ENCODE measurements around the gene PHLDA3.

The PHLDA3 gene

GRCh38 chr1:201436393-201436792, 32.6 kb downstream of the PHLDA3 start:
- no peak for DNase-seq (ENCODE audit: extremely low read depth in 1 of 2, low read depth in 1 of 2)

DNA sequence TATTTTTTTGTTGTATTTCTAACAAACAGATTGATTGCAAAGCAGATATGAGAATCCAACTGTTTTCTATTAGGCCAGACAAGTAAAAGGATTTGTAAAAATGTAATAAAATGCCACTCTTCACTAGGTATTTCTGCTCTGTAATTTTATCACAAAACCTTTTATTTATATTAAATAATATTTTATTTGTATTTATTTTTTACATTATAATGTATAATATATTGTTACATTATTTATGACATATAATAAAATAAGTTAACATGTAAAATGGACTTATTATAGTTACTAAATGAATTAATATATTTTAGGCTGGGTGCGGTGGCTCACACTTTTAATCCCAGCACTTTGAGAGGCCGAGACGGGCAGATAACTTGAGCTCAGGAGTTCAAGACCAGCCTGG, 34.7 kb downstream of the PHLDA3 start:
- DNase-seq (ENCODE audit: extremely low read depth in 1 of 2, low read depth in 1 of 2), result no peak

- no peak for DNase-seq (ENCODE audit: extremely low read depth in 1 of 2, low read depth in 1 of 2)
Measured at GRCh38 chr1:201433609-201434008, 35.4 kb downstream of the PHLDA3 start.

DNA sequence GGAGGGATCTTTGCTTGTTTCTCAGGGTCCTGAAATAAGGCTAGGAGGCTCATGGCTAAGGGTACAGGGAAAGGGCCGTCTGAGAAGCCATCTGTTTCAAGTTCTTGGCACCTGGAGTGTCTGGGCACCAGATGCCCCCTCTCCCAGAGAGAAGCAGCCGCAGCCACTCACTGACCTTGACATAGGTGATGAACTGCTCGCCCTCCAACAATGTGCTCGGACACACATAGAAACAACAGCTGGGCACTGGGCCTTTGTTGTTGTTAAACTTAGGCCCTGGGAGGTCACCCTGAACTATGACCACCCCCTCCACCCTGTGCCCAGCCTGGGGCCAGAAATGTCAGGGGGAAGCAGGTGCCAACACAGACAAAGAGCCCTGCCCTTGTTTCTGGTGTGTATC, 38.2 kb downstream of the PHLDA3 start:
- no peak for DNase-seq (ENCODE audit: extremely low read depth in 1 of 2, low read depth in 1 of 2)

DNA sequence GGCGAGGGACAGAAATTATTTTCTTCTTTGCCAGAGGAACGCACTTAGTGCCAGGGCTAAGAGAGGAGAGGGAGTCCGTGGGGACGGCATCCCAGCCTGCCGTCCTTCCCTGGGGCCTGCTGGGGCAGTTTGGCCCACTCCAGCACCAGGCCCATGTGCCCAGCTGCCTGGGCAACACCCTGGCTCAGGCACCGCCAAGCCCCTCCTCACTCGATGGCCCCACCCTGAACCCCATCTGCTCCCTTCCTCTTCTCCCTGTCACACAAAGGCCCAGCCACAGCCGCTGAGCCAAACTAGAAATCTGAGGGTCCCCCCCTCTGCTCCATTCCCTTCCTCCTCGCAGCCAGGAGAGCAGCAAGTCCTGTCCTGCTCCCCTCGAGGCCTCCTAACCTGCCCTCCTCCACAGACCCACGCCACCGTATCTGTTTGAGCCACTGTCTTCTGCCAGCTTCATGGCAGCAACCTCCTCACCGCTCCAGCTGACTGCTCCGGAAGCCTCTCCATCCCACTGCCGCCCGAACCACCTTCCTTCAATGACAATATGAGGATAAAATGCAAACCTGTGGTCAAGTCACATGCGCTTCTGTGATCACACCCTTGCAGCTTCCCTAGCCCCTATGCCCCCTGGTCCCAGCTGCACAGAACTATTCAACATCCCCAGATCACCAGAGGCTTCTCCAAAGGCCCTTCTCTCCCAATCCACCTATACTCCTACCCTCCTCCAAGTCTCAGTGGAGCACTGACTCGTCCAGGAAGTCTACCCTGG, 39.1 kb downstream of the PHLDA3 start:
- no peak for DNase-seq (ENCODE audit: extremely low read depth in 1 of 2, low read depth in 1 of 2)

- DNase-seq (ENCODE audit: extremely low read depth in 1 of 2, low read depth in 1 of 2), result no peak
Measured at GRCh38 chr1:201427963-201428362, 41.0 kb downstream of the PHLDA3 start.

DNA sequence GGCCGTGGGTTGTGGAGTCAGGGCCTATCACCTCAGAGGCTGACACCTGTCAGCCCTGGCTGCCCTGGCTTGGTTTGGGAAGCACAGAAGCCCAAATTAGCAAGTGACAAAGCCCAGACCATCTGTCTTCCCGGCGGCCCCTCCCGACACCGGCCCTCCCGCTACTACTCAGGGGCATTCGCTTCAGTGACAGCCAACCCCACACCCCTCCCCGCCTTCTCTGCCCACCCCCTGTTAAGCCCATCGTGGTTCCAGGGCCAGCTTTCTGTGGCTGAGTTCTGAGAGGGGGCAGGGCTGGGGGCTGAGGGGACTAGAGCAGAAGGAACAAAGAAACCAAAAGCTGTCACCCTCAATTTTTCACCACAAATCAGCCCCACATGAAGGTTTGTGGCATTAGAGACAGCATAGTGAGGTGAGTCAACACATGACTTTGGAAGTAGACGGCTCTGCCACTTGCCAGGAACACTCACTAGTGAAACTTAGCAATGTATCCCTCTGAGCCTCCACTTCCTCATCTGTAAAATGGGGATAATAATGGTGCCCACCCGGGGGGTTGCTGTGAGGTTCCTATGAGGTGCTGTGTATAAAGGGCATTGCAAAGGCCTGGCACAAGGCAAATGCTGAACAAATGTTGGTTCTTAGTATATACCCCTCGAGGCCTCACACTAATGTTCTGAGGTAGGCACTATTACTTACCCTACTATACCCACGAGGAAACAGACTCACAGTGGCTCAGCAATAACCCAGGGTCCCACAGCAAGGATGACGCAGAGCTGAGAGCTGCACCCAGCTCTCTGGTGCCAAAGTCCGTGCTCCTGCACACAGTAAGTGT, 42.3 kb downstream of the PHLDA3 start:
- DNase-seq (ENCODE audit: extremely low read depth in 1 of 2, low read depth in 1 of 2), result no peak

- DNase-seq (ENCODE audit: extremely low read depth in 1 of 2, low read depth in 1 of 2), result no peak
Measured at GRCh38 chr1:201424146-201424545, 44.8 kb downstream of the PHLDA3 start.

DNA sequence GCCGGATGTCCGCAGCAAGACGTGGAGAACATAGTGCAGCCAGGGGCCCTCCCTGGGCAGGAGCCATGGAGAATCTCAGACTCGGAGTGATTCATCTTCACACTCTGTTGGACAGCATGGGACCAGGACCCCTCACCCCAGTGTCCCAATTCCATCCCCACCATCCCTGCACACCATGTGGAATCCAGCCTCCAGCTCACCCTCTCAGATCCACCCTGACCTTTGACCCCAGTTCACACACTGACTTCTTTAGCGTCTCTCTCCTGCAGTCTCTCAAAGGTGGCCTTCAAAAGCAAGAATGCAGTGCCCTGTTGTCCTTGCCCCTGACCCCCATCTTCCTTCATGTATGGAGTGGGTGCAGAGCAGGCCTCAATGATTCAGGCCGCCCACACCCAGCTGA, 45.3 kb downstream of the PHLDA3 start:
- no peak for DNase-seq (ENCODE audit: extremely low read depth in 1 of 2, low read depth in 1 of 2)

DNA sequence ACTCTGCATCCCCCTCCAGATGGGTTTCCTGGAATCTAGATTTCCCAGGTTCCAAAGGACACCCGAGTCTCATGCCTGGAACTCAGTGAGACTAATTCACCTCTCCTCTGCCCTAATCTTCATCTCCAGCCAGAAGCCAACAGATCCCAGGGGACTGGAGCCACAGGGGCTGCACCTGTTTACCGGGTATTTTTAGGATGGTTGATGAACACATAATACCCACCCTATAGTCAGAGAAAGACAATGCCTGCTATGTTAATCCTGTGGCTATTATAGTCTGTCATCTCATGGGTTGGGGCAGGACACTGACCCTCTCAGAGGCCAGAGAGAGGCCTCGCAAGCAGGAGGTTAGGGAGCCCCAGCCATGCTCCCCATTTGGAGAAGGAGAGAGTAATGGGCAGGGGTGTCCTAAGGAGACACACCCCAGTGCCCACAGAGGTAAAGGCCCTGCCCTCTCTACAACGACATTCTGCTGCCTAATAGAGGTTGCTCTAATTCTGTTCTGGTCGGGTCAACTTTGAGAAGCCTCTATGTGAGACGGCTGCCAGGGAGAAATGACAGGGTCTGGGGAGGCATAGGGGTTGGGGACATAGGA, 46.5 kb downstream of the PHLDA3 start:
- DNase-seq (ENCODE audit: extremely low read depth in 1 of 2, low read depth in 1 of 2), result no peak

DNA sequence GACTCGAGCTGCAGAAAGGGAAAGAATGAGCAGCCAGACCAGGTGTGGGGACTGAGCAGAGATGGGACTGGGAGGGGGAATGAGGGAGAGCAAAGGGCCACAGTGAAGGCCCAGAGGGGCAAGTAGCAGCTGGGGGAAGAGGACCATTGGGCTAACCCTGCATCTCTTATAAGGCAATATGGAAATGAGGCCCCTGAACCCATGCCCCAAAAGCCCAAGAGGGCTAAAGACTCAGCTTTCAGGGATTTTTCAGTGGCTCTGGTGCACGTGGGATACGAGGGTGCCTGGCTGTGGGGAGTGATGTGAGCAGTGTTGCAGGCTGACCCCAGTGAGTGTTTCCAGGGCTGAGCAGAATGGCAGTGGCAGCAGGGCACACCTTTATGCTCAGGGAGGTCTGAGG, 47.0 kb downstream of the PHLDA3 start:
- DNase-seq (ENCODE audit: extremely low read depth in 1 of 2, low read depth in 1 of 2), result no peak

DNA sequence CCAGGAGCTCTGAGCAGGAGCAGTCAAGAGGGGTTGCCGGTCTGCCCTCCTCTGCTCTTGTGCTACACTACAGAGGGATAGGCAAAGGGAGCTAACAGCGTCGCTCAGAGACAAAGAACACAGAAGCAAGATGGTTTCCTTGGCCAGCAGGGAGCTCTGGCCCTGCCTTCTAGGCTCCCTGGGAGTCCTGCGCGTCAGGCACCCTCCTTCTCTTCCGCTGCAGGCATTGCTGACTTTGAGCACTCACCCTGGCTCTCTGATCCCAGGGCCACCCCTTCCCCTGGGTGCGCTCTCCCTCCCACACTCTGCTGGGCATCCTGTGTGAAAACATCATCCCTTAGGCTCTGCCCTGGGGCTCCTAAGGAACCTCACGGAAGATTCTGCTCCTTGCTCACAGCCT, 47.9 kb downstream of the PHLDA3 start:
- no peak for DNase-seq (ENCODE audit: extremely low read depth in 1 of 2, low read depth in 1 of 2)

GRCh38 chr1:201420608-201421002, 48.4 kb downstream of the PHLDA3 start:
- DNase-seq (ENCODE audit: extremely low read depth in 1 of 2, low read depth in 1 of 2), result no peak

GRCh38 chr1:201419746-201420607, 49.0 kb downstream of the PHLDA3 start:
- DNase-seq (ENCODE audit: extremely low read depth in 1 of 2, low read depth in 1 of 2), result no peak

DNA sequence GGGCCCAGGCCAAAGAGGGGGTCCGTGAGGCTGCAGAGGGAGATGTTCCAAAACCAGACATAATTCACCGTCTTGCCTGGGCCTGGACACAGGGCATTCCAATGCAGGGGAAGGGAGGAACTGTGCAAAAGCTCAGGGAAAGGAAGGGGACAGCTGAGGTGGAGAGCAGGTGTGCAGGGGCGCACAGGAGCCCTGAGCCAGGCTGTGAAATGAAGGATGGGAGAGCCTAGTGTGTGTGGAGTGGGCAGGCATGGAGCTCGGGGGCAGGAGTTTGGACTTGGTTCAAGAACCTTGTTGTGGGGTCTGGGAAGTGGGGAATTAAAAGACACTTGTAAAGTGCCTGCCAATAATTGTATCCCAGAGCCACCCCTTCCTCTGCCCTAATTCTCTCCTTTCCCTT, 49.7 kb downstream of the PHLDA3 start:
- DNase-seq (ENCODE audit: extremely low read depth in 1 of 2, low read depth in 1 of 2), result no peak

DNA sequence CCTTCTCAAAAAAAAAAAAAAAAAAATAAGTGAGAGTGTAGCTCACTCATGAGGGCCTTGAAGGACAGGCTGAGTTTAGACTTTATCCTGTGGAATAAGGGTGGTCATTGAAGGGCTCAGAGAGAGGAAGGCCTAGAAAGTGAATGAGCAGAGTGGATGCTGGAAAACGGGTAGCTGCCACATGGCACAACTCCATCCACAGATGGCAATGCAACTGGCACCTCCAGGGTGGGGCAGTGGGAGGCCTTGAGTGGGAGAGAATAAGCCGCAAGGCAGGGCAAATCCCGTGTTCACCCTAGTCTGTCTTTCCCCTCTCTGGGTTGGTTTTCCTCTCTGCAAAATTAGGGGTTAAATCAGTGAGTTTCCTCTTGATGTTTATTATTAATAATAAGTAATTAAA, 50.5 kb downstream of the PHLDA3 start:
- DNase-seq (ENCODE audit: extremely low read depth in 1 of 2, low read depth in 1 of 2), result no peak

Measured in activated CD8-positive, alpha-beta memory T cell treated with anti-CD3 and anti-CD28 coated beads for 1 hour (primary cell).